ENCODE results near the gene SLC26A3.

The SLC26A3 gene

GRCh38 chr7:107842213-107842612 is 39.2 kb upstream of the SLC26A3 start:
- TF ChIP-seq CTCF (IDR thresholded peaks at IDR 0.05; ENCODE audit: low read length, missing control alignments) = no peak
- H3K4me3 ChIP-seq (replicated peaks; ENCODE audit: low read depth, low read length) = no peak overlapping the region
- no peak for DNase-seq (ENCODE audit: low read depth)

DNA sequence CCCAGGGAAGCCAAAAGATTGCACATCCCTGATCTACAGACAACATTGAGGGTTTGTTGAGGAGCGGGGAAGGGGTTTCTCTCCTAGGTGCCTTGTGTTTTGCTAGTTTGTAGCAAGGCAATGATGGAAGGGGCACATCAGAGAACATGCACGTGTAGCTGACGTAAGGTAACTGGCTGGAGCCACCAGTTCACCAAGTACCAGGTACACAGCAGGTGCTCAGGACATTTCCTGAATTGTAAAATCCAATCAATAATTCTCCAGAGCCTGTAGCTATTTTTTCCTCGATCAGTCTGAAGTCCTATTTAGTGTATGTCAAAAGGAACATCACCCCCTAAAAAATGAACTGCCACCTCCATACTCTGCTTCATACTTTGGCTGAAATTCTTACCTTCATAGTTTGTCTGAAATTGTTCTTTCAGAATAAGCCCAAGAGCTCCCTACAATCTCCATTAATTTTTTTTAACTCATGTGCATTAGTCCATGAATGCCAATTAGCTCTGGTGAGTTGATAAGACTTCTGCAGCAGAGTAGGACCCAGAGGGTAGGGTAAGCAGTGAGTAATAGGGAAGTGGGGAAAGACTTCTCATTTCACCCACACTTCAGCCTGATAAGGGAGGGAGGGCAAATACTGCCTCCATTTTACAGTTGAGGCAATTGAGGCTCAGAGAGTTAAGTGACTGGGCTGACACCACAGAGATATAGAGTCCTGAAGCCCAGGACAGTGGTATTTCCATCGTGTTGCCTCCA is 36.0 kb upstream of the SLC26A3 start:
- no peak overlapping the region for H3K4me3 ChIP-seq (replicated peaks; ENCODE audit: low read depth, low read length)
- no peak for DNase-seq (ENCODE audit: low read depth)
- no peak for TF ChIP-seq CTCF (IDR thresholded peaks at IDR 0.05; ENCODE audit: low read length, missing control alignments)

DNA sequence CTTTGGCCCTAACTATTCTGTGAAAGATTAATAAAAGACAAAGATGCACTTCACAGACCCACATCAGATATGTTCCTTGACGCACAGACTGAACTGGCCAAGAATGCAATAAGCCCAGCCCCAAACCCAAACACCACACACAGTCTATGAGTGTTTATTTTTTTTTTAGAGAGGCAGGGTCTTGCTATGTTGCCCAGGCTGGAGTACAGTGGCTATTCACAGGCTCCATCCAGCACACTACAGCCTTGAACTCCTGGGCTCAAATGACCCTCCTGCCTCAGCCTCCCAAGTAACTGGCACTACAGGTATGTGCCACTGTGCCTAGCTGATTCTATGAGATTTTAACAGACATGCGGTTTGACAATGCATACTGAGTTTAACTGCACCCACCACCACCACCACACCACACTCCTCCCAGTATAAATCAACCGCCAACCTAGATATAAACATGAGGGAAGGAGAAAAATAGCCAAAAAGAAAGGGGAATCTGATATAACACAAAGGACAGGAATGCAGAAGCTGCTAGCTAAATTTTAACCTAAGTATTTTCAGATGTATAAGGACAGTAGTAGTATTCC is 35.1 kb upstream of the SLC26A3 start:
- H3K4me3 ChIP-seq (replicated peaks; ENCODE audit: low read depth, low read length) = no peak overlapping the region
- no peak for DNase-seq (ENCODE audit: low read depth)
- TF ChIP-seq CTCF (IDR thresholded peaks at IDR 0.05; ENCODE audit: low read length, missing control alignments) = no peak

- no peak for DNase-seq (ENCODE audit: low read depth)
- no peak overlapping the region for H3K4me3 ChIP-seq (replicated peaks; ENCODE audit: low read depth, low read length)
- no peak for TF ChIP-seq CTCF (IDR thresholded peaks at IDR 0.05; ENCODE audit: low read length, missing control alignments)
Measured at GRCh38 chr7:107837145-107837512, 34.1 kb upstream of the SLC26A3 start.

- TF ChIP-seq CTCF (IDR thresholded peaks at IDR 0.05; ENCODE audit: low read length, missing control alignments) = no peak
- no peak overlapping the region for H3K4me3 ChIP-seq (replicated peaks; ENCODE audit: low read depth, low read length)
- DNase-seq (ENCODE audit: low read depth) = no peak
Measured at GRCh38 chr7:107836237-107837144, 33.5 kb upstream of the SLC26A3 start.

DNA sequence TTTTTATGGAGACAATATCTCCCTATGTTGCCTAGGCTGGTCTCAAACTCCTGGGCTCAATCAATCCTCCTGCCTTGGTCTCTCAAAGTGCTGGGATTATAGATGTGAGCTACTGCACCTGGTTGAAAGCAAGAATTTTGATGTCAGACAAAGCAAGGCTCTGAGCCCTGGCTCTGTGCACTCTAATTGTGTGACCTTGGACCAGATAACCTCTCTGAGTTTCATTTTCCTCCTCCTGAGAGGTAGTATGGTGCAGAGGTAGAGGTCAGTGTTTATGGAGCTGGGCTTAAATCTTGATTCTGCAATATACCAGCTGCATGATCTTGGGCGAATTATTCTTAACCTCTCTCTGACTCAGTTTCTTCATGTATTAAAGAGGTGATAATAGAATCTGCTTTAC is 31.4 kb upstream of the SLC26A3 start:
- no peak for DNase-seq (ENCODE audit: low read depth)
- no peak overlapping the region for H3K4me3 ChIP-seq (replicated peaks; ENCODE audit: low read depth, low read length)
- TF ChIP-seq CTCF (IDR thresholded peaks at IDR 0.05; ENCODE audit: low read length, missing control alignments) = no peak

All from fibroblast of pulmonary artery (primary cell).